ENCODE measurements around the gene ATP5F1D. TPM values are rescaled to one million over a fixed set of nuclear protein-coding genes. Genes with fewer than 3 reads are reported as not detected.
A peak's percentile ranks its signal among the peaks of the same experiment; 100 is the strongest.

ATP5F1D gene
- total and polyA plus RNA-seq, 2 donors (not counting 1 experiment from before 2014, with no cell fraction given), result 150 to 166 TPM

GRCh38 chr19:1261798-1262622 lies 20.5 kb downstream of the ATP5F1D start:
- Histone ChIP-seq H3K4me2 (replicated peaks; ENCODE audit: low read depth, low read length, poor library complexity, severe bottlenecking) (peak overlapping the region; percentile 99), H2AFZ (ENCODE audit: insufficient read depth, low read depth, low read length, poor library complexity, severe bottlenecking) (no peak overlapping the region), H4K20me1 (ENCODE audit: control insufficient read depth, insufficient read depth, low read length, poor library complexity, severe bottlenecking) (peaks cover 12% of the 10 kb centered on the region), H3K9ac (ENCODE audit: low read length) (peak overlapping the region; percentile 98), H3K4me3 (ENCODE audit: control extremely low read depth in 1 of 5, extremely low read depth in 1 of 5, insufficient read depth in 1 of 5, low read depth in 2 of 5, low read length in 4 of 5) (peak overlapping the region; percentile 61 to 95 (median 81)), H3K36me3 (replicated peaks in 1 of 2; ENCODE audit: control extremely low read depth in 1 of 2, control insufficient read depth in 1 of 2, extremely low read depth in 1 of 2, insufficient read depth in 2 of 2, low read length in 1 of 2) (peaks cover 0 to 12% of the 10 kb centered on the region in 2 experiments), H3K27ac (ENCODE audit: low read length in 2 of 2) (peak overlapping the region; percentile 96 to 99), H3K27me3 (replicated peaks in 1 of 4; ENCODE audit: control extremely low read depth in 1 of 4, control insufficient read depth in 3 of 4, insufficient read depth in 4 of 4, low read length in 3 of 4) (no peaks in the 10 kb centered on the region), H3K9me3 (ENCODE audit: control extremely low read depth in 1 of 3, control insufficient read depth in 2 of 3, insufficient read depth in 1 of 3, low read length in 2 of 3) (no peaks in the 10 kb centered on the region), H3K79me2 (ENCODE audit: control insufficient read depth, insufficient read depth, low read length) (peaks cover 27% of the 10 kb centered on the region), H3K4me1 (ENCODE audit: control insufficient read depth in 2 of 2, insufficient read depth in 2 of 2, low read length in 2 of 2) (peaks cover 72 to 91% of the 10 kb centered on the region in 2 donors)
- TF ChIP-seq EZH2 (IDR thresholded peaks at IDR 0.05; ENCODE audit: borderline replicate concordance, insufficient read depth, low read depth, low read length, poor library complexity, severe bottlenecking) (no peak), CTCF (IDR thresholded peaks at IDR 0.05) (peak; percentile 5)
- no peaks in the 10 kb centered on the region for H3K9me3 Mint-ChIP-seq (ENCODE audit: insufficient read depth)
- CTCF ChIA-PET, result interaction anchor here (7.6 to 10.0 kb wide), 2 partner anchors 8 to 18 kb away, joined by 113 to 658 read pairs; partner anchors contain the start of gene ATP5F1D
- peak overlapping the region; percentile 100 for H3K27ac Mint-ChIP-seq
- H3K4me3 Mint-ChIP-seq, result peak overlapping the region; percentile 97
- intact Hi-C loops (cut with micrococcal nuclease), result loop anchor here (1.0 to 5.0 kb wide), 2 partner anchors 13 to 355 kb away; no protein-coding TSS in a partner anchor
- WGBS (ENCODE audit: insufficient coverage), result 30% methylated on average over 21 of the region's 28 CpGs
- DNase-seq (peak; percentile 86), ATAC-seq (ENCODE audit: low read depth) (no peak)
- peaks cover 78% of the 10 kb centered on the region for H3K4me1 Mint-ChIP-seq
- H3K27me3 Mint-ChIP-seq, result no peaks in the 10 kb centered on the region
- POLR2A ChIA-PET, result interaction anchor here (0.5 to 11.0 kb wide), 9 partner anchors 3 to 492 kb away, joined by 3 to 402 read pairs (median 5); partner anchors contain the start of genes ABCA7, ATP5F1D, CIRBP and FAM174C
